ENCODE measurements around the gene APOA4. TPM values are rescaled to one million over a fixed set of nuclear protein-coding genes. Genes with fewer than 3 reads are reported as not detected.

Gene APOA4
- total RNA-seq, 4 donors from 2014 or later, result not detected

- WGBS, 2 donors, result 86 to 93% methylated on average over 2 of the region's 2 CpGs
- H3K9me3 ChIP-seq, result no peaks in the 10 kb centered on the region
- no peak overlapping the region for H3K27ac ChIP-seq
- no peaks in the 10 kb centered on the region for H3K27me3 ChIP-seq
- no peak for DNase-seq (ENCODE audit: low spot score in 2 of 2)
- peaks cover 0 to 23% (median 16%) of the 10 kb centered on the region in 4 donors for H3K4me1 ChIP-seq
- H3K36me3 ChIP-seq, result peaks cover 0 to 90% (median 12%) of the 10 kb centered on the region in 3 donors
- TF ChIP-seq EP300 (IDR thresholded peaks at IDR 0.05) (no peak), CTCF (IDR thresholded peaks at IDR 0.05) (no peak), POLR2A (IDR thresholded peaks at IDR 0.05) (no peak)
- no peak overlapping the region for H3K4me3 ChIP-seq
These were observed 34.2 kb upstream of the APOA4 start for GRCh38 chr11:116857316-116857715.

GRCh38 chr11:116856423-116856822 is 33.3 kb upstream of the APOA4 start:
- peaks cover 0 to 81% (median 9%) of the 10 kb centered on the region in 3 donors for H3K36me3 ChIP-seq
- WGBS, 2 donors, result 95 to 96% methylated on average over 5 of the region's 5 CpGs

GRCh38 chr11:116855413-116855812 is 32.3 kb upstream of the APOA4 start:
- Histone ChIP-seq H3K27ac (no peak overlapping the region), H3K36me3 (peaks cover 0 to 71% (median 9%) of the 10 kb centered on the region in 3 donors), H3K9me3 (no peaks in the 10 kb centered on the region), H3K4me1 (peaks cover 0 to 37% (median 30%) of the 10 kb centered on the region in 4 donors), H3K4me3 (no peak overlapping the region), H3K27me3 (no peaks in the 10 kb centered on the region)
- 83 to 90% methylated on average over 7 of the region's 7 CpGs for WGBS, 2 donors
- TF ChIP-seq EP300 (IDR thresholded peaks at IDR 0.05) (no peak), CTCF (IDR thresholded peaks at IDR 0.05) (no peak), POLR2A (IDR thresholded peaks at IDR 0.05) (no peak)
- DNase-seq (ENCODE audit: low spot score in 2 of 2), result no peak

More at GRCh38 chr11:116856423-116856822, 33.3 kb upstream of the APOA4 start:
- no peak overlapping the region for H3K4me3 ChIP-seq
- DNase-seq (ENCODE audit: low spot score in 2 of 2), result no peak
- TF ChIP-seq CTCF (IDR thresholded peaks at IDR 0.05) (no peak), POLR2A (IDR thresholded peaks at IDR 0.05) (no peak), EP300 (IDR thresholded peaks at IDR 0.05) (no peak)
- H3K9me3 ChIP-seq, result no peaks in the 10 kb centered on the region
- H3K27me3 ChIP-seq, result no peaks in the 10 kb centered on the region
- peaks cover 0 to 32% (median 25%) of the 10 kb centered on the region in 4 donors for H3K4me1 ChIP-seq
- no peak overlapping the region for H3K27ac ChIP-seq

- peaks cover 0 to 67% (median 16%) of the 10 kb centered on the region in 3 donors for H3K36me3 ChIP-seq
- H3K27ac ChIP-seq, result peak overlapping the region in 2 of 4 donors; percentile 23 to 55
- WGBS, 2 donors, result 60 to 69% methylated on average over 6 of the region's 6 CpGs
These were observed 30.5 kb upstream of the APOA4 start for GRCh38 chr11:116853461-116854073.

More at GRCh38 chr11:116853461-116854073, 30.5 kb upstream of the APOA4 start:
- H3K4me1 ChIP-seq, result peaks cover 0 to 37% (median 30%) of the 10 kb centered on the region in 4 donors
- TF ChIP-seq EP300 (IDR thresholded peaks at IDR 0.05) (no peak), POLR2A (IDR thresholded peaks at IDR 0.05) (no peak), CTCF (IDR thresholded peaks at IDR 0.05) (no peak)
- DNase-seq (ENCODE audit: low spot score in 2 of 2), result no peak
- no peaks in the 10 kb centered on the region for H3K27me3 ChIP-seq
- no peak overlapping the region for H3K4me3 ChIP-seq
- no peaks in the 10 kb centered on the region for H3K9me3 ChIP-seq

All from tibial nerve (tissue), 4 donors.